Measurements from ENCODE around the gene PRSS21.

Gene PRSS21

DNA sequence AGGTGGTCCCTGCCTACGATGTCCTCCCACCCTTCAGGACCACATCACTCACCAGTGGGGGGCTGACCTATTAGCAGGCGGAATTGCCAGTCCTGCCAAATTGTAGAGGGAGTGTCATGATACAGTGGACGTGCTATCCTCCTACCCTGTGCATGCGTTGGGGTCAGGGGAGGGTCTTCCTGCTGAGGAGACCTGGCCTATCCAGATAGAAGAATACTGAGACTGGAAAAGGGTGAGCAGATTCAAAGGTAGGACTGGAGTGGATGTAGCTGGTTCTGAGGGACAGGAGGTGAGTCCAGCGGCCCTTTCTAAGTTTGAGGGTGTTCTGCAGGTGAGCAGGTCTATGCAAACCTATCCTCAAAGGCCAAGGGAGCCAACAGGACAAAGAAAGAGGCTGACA is 10.8 kb upstream of the PRSS21 start:
- no peak for DNase-seq (ENCODE audit: low spot score)

DNA sequence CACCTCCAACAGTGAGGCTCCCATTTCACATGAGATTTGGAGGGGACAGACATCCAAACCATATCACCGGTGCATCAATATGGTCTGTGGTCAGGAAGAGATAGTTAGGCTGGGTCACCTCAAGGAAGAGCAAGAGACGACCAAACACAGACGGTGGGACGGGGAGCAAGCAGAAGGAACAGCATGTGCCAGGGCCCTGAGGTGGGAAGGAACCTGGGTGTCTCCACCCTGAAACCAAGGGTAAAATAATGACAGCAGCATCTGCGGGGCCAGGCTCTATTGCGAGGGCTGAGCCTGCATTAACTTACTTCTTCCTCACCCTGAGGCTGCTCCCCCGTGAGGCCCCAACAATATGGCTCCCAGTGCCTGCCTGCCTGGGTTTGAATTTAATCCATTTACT is 8.9 kb upstream of the PRSS21 start:
- no peak for DNase-seq (ENCODE audit: low spot score)

- no peak for DNase-seq (ENCODE audit: low spot score)
These were observed 7.8 kb upstream of the PRSS21 start for GRCh38 chr16:2809149-2809760.

- no peak for DNase-seq (ENCODE audit: low spot score)
These were observed 6.4 kb upstream of the PRSS21 start for GRCh38 chr16:2810651-2811050.

DNA sequence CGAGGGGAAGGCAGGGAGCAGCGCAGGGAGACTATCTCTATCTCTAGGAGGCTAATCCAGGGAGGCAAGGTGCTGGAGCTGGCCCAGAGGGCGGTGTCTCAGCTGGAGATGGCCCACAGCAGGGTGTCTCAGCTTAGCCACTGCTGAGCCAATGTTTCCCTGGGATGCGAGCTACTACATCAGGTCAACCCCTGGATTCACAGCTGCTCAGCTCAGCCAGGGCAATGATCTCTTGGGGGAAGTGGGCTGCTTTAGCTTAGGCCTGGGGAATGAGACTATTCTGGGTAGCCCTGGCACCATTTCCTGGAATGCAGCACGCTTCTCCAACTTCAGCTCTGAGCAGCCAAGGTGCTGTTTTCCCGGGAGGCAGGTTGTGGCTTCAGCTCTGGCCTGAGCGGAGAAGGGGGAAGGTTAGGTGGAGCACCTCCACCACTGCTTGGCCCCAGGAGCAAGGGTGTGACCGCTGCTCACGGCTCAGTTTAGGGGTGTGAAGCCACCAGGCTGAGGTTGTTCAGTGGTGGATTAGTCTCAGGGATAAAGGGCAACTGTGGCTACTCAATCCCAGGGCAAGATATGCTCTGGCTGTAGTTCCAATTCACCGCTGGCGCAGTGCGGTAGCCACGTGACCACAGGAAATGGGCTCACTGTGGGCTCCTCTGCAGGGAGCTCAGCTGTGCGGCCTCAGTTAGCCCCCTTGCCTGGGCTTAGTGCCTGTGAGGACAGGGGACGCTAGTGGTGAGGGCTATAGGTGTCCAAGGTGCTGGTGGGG is 5.2 kb upstream of the PRSS21 start:
- no peak for DNase-seq (ENCODE audit: low spot score)

DNA sequence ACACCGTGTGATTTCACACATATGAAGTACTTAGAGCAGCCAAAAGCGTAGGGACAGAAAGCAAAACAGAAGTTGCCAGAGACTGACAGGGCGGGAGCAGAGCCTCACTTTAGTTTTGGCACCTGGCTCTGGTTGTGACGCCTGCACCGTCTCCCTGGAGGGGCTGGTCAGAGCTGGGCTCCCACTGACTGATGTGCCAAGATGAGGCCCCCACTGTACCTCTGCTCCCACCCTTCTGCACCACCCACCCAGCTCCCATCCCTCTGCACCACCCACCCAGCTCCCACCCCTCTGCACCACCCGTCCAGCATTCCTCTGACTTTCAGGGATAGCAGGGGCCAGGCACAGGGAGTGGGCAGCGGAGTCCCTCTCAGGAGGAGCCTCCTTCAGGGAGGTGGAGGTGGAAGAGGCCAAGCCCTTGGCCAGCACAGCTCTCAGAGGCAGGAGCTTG is 3.2 kb upstream of the PRSS21 start:
- no peak for DNase-seq (ENCODE audit: low spot score)

DNA sequence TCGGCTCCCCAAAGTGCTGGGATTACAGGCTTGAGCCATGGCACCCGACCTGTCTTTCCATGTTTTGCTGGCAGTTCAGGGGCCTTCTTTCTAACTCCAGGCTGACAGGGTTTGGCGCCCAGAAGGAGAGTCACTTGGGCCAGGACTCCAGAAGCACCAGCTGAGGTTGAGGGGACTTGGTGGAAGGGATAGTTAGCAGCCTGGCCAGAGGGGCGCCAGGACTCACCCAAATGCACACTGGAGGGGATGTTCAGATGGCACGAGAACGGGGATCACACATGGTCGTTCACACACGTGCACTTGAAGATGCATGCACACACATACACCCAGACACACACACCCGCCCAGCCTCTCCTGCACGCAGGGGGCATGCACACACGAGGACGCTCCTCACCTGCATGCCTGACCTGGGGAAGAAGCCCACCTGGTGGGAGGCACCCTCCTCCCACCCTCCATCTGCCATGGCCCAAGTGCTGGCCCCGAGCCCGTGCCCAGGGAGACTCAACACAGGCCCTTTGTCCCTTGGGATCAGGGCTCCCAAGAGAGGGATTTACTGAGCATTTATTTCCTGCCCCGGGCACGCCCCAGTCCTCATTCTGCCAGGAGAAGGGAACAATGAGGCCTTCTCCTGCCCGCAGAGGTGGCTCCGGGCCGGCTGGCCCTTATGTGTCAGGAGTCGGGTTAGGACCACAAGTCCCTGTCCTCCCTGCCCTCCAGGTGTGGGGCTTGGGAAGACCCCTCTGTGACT is 2.3 kb upstream of the PRSS21 start:
- no peak for DNase-seq (ENCODE audit: low spot score)

DNA sequence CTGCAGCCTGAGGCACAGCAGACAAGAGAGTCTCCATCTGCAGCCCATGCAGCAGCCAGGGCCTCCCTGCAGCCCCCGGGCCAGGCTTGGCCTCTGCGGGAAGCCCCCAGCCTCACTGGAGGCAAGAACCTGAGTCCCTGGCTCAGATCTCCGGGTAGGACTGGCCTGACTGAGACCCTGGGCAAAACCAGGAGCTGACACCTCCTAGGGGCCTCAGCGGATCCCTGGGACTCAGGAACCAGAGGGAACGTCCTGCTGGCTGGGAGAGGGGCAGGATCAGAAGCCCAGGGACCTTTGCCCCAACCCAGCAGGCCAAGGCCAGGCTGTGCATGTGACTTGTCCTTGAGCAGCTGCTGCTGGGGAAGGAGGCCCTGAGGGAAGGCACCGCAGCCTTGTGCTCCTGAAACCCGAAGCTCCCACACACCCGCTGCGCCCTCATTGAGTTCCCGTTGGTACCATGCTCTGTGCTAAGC is 1.7 kb upstream of the PRSS21 start:
- no peak for DNase-seq (ENCODE audit: low spot score)

- DNase-seq (ENCODE audit: low spot score), result no peak
These were observed 569 bp downstream of the PRSS21 start for GRCh38 chr16:2817340-2818271.

- no peak for DNase-seq (ENCODE audit: low spot score)
These were observed 1.3 kb downstream of the PRSS21 start for GRCh38 chr16:2818272-2818876.

GRCh38 chr16:2819179-2819938 is 2.3 kb downstream of the PRSS21 start:
- no peak for DNase-seq (ENCODE audit: low spot score)

DNA sequence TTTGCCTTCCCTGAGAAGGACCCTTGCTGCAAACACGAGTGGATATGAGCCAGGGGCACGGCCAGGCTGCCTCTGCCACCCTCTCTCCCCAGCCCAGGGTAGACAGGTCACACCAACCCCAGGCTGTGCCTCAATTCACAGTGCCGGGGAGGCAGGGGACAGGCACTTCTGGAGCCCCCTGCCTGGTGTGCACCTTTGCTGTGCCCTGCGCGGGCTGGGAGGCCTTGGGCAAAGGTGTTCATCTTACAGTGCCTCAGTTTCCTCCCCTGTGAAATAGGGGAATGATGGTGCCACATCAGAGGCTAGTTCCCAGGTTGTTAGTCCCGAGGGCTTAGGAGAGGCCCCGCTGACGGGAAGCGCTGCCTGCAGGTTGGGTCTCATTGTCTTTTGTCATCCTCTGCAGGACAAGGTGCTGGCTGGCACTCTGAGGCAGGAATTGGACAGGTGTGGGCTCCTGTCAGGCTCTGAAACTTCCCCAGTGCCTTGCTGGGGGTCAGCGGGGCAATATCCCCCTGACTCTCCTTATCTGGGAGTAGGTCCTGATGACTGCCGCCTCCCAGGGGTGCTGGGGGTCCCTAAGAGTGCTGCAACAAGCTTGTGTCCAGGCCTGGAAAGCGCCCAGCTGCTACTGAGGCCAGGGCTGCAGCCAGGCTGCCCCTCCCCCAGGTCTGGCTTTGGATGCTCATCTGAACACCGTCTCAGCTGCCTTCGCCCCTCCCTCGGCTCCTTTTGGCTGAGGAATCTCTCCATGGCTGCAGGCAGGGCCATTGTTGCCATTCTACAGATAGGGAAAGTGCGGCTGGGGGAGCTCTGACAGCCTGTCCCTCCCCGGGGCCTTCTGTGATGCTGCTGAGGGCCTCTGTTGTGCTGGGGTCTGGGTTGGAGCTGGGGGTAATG is 3.1 kb downstream of the PRSS21 start:
- DNase-seq (ENCODE audit: low spot score), result no peak

DNA sequence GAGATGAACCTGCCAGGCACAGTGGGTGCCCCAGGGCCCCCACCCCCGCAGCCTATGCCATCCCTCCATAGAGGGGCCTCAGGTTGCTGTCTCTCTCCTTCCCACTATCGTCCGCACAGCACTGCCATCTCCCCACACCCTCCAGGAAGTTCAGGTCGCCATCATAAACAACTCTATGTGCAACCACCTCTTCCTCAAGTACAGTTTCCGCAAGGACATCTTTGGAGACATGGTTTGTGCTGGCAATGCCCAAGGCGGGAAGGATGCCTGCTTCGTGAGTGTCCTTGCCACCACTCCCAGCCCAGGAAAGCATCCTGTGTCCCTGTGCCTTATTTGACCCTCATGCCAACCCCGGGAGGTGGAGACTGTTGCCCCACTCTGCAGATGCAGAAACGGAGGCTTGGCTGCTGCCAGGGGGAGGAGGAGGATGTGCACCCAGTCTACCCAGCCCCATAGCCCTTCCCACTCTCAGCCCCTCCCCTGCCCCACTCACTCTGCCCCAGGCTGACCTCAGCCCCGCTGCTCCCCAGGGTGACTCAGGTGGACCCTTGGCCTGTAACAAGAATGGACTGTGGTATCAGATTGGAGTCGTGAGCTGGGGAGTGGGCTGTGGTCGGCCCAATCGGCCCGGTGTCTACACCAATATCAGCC is 3.9 kb downstream of the PRSS21 start:
- DNase-seq (ENCODE audit: low spot score), result no peak

- no peak for DNase-seq (ENCODE audit: low spot score)
These were observed 4.6 kb downstream of the PRSS21 start for GRCh38 chr16:2821487-2822157.

DNA sequence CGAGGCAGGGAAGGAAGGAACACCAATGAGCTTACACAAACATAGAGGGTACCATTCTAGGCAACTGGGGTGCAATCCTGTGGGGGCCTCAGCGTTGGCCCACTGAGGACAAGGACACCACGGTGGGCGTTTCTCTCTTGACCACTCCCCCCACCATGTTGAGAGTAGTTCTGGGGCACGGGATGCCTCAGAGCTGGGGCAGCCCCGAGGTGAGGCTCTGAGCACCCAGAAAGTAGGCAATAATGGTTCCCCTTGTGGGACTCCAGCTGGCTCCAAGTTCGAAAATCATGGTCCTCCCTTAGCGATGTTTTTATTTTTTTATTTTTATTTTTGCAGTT is 5.1 kb downstream of the PRSS21 start:
- DNase-seq (ENCODE audit: low spot score), result no peak

DNA sequence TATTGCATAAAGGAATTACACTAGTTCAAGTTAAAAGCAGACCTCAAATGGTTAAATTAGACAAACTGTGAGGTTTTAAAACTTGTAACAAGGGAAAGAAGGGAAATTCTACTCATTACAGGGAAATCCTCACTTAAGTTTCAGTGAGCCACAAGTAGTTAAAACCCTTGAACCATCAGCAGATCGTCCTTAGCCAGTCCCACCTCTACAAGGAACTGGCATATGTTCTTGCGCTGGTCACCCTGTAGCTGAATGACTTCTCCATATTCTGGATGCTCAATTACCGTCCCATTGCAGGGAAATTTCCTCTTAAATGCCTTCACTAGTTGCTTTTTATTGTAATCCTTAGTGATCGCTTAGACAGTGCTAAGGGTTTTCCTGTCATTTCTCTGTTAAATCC is 5.5 kb downstream of the PRSS21 start:
- no peak for DNase-seq (ENCODE audit: low spot score)

DNA sequence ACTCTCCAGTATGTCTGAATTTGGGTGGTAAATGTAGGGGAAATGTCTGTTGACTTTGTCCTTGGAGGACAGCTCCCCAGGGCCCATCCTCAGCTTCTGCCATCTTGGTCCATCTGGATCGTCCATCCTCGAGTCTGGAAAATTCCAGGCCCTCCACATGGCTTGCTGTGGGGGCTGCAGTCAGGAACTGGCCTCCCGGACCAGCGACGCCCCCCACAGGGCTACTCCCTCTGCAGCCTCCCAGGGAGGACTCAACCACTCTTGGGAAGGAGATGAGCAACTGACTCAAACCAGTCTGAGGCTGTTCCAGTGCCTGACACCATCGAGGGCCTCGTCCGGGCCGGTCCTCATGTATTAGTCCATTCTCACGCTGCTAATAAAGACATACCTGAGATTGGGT is 7.6 kb downstream of the PRSS21 start:
- DNase-seq (ENCODE audit: low spot score), result no peak

- DNase-seq (ENCODE audit: low spot score), result no peak
These were observed 8.2 kb downstream of the PRSS21 start for GRCh38 chr16:2825049-2825742.

Measured in RKO (cell line).